HepG2 (cell line): ENCODE data around the gene SYMPK. TPM values are rescaled to one million over a fixed set of nuclear protein-coding genes. Genes with fewer than 3 reads are reported as not detected.

ENCODE experiments used
- ARID3A ChIP-seq: IDR thresholded peaks from 2 replicates; pipeline ENCODE4 v1.6.1; 2012; ENCODE audit warnings: low read depth, low read length, improper control_type of control experiment
- BCLAF1 ChIP-seq: fragments of 450-650 bp; IDR thresholded peaks from 2 replicates; pipeline ENCODE4 v1.6.1; 2017; ENCODE audit warnings: mild to moderate bottlenecking
- CCDC6 ChIP-seq: sonication (generic); formaldehyde crosslinking; IDR thresholded peaks from 2 replicates; pipeline ENCODE4 v1.8.1; 2022; ENCODE audit warnings: mild to moderate bottlenecking, missing genetic modification reagents, moderate library complexity
- CREM ChIP-seq, 2 experiments: sonication (generic) in 1 of 2; formaldehyde crosslinking in 1 of 2; IDR thresholded peaks; 2 replicates each; pipeline versions ENCODE4 v1.4.0 to v1.6.1; 2016 to 2020; ENCODE audit warnings: antibody characterized with exemption in 1 of 2, mild to moderate bottlenecking in 1 of 2, missing genetic modification reagents in 1 of 2
- EEA1 ChIP-seq: sonication (generic); formaldehyde crosslinking; IDR thresholded peaks from 2 replicates; pipeline ENCODE4 v1.5.1; 2020; ENCODE audit warnings: mild to moderate bottlenecking, missing genetic modification reagents, borderline replicate concordance
- FOXK1 ChIP-seq: sonication (generic); formaldehyde crosslinking; IDR thresholded peaks from 2 replicates; pipeline ENCODE4 v1.4.0; 2020; ENCODE audit warnings: low read depth, missing genetic modification reagents, borderline replicate concordance
- HNF4G ChIP-seq, 2 experiments: sonication (generic) in 1 of 2; formaldehyde crosslinking in 1 of 2; IDR thresholded peaks; 2 replicates each; pipeline versions ENCODE4 v1.4.0 to v1.6.1; 2011 to 2020; ENCODE audit warnings: borderline replicate concordance in 2 of 2, low read depth in 2 of 2, mild to moderate bottlenecking in 2 of 2, low read length in 1 of 2, missing genetic modification reagents in 1 of 2, moderate library complexity in 1 of 2
- IKZF5 ChIP-seq: IDR thresholded peaks from 2 replicates; pipeline ENCODE4 v1.6.1; 2018; ENCODE audit warnings: missing genetic modification reagents, mild to moderate bottlenecking, missing compliant biosample characterization
- MTERF4 ChIP-seq: sonication (generic); formaldehyde crosslinking; IDR thresholded peaks from 2 replicates; pipeline ENCODE4 v1.8.0; 2023; ENCODE audit warnings: mild to moderate bottlenecking, missing genetic modification reagents
- PLRG1 ChIP-seq: fragments of 450-650 bp; conservative IDR thresholded peaks from 2 replicates; pipeline ENCODE4 v1.6.1; 2016
- PRMT3 ChIP-seq: sonication (generic); formaldehyde crosslinking; IDR thresholded peaks from 2 replicates; pipeline ENCODE4 v1.8.1; 2022; ENCODE audit warnings: low read depth, mild to moderate bottlenecking, moderate library complexity, missing genetic modification reagents, borderline replicate concordance
- RFX1 ChIP-seq: fragments of 450-650 bp; IDR thresholded peaks from 2 replicates; pipeline ENCODE4 v1.6.1; 2017
- RFXANK ChIP-seq: IDR thresholded peaks from 2 replicates; pipeline ENCODE4 v1.6.1; 2016
- SALL2 ChIP-seq: sonication (generic); formaldehyde crosslinking; IDR thresholded peaks from 2 replicates; pipeline ENCODE4 v1.8.1; 2023; ENCODE audit warnings: mild to moderate bottlenecking, missing genetic modification reagents, inconsistent platforms
- WIZ ChIP-seq: sonication (generic); formaldehyde crosslinking; IDR thresholded peaks from 2 replicates; pipeline ENCODE4 v1.5.1; 2020; ENCODE audit warnings: mild to moderate bottlenecking, missing genetic modification reagents
- ZFP36L1 ChIP-seq: sonication (generic); formaldehyde crosslinking; IDR thresholded peaks from 2 replicates; pipeline ENCODE4 v1.8.0; 2022; ENCODE audit warnings: mild to moderate bottlenecking, missing genetic modification reagents, moderate library complexity
- ZNF530 ChIP-seq: sonication (generic); formaldehyde crosslinking; IDR thresholded peaks from 2 replicates; pipeline ENCODE4 v1.5.0; 2020; ENCODE audit warnings: low read depth, mild to moderate bottlenecking, missing genetic modification reagents
- ZNF564 ChIP-seq: sonication (generic); formaldehyde crosslinking; IDR thresholded peaks from 2 replicates; pipeline ENCODE4 v1.8.1; 2023; ENCODE audit warnings: mild to moderate bottlenecking, missing genetic modification reagents
- ZNF607 ChIP-seq: sonication (generic); formaldehyde crosslinking; IDR thresholded peaks from 2 replicates; pipeline ENCODE4 v1.5.1; 2020; ENCODE audit warnings: missing genetic modification reagents, mild to moderate bottlenecking, borderline replicate concordance
- ZNF615 ChIP-seq: sonication (generic); formaldehyde crosslinking; IDR thresholded peaks from 2 replicates; pipeline ENCODE4 v1.5.0; 2020; ENCODE audit warnings: mild to moderate bottlenecking, missing genetic modification reagents, borderline replicate concordance
- ZNF652 ChIP-seq: IDR thresholded peaks from 2 replicates; pipeline ENCODE4 v1.6.1; 2016; ENCODE audit warnings: low read depth, borderline replicate concordance
- ZNF776 ChIP-seq: sonication (generic); formaldehyde crosslinking; IDR thresholded peaks from 2 replicates; pipeline ENCODE4 v1.4.0; 2020; ENCODE audit warnings: mild to moderate bottlenecking, missing genetic modification reagents
- ZNF891 ChIP-seq: sonication (generic); formaldehyde crosslinking; IDR thresholded peaks from 2 replicates; pipeline ENCODE4 v1.5.0; 2020; ENCODE audit warnings: mild to moderate bottlenecking, missing genetic modification reagents
- polyA plus RNA-seq, 8 experiments: library from polyadenylated mRNA; depleted of rRNA in 3 of 8; stranded (reverse) in 7 of 8; unstranded in 1 of 8; fragments of >200 nt; fragmentation: Illumina TruSeq in 4 of 8; extraction: Trizol in 4 of 8; gene quantifications; 2 replicates each; pipeline versions ENCODE4 v1.2.1 to v1.2.3, GENCODE V29; 2011 to 2016; ENCODE audit warnings: low read depth in 4 of 8, missing spikeins in 1 of 8, mixed read lengths in 1 of 8; ENCODE audit not compliant: insufficient read depth in 1 of 8
- total RNA-seq, 5 experiments: library from RNA; depleted of rRNA; stranded (reverse); fragments of >200 nt; fragmentation: Illumina TruSeq; extraction: Trizol; gene quantifications; 2 replicates each; pipeline ENCODE4 v1.2.3, GENCODE V29; 2016; ENCODE audit warnings: low read depth in 1 of 5

SYMPK gene
- total and polyA plus RNA-seq, 2 of the 13 experiments (the other 11 are each of a cell fraction or from before 2014, with no cell fraction given) = 21.9 to 55.7 TPM

GRCh38 chr19:45792470-45793177 is 70.3 kb downstream of the SYMPK start, which contains the start of gene DMWD (continued):
- TF ChIP-seq MTERF4 (no peak), ARID3A (no peak), RFX1 (peak; percentile 100), RFXANK (CRISPR knock-in tag) (no peak), ZNF607 (CRISPR knock-in tag) (no peak), CREM (IDR thresholded peaks at IDR 0.05) (no peak), CREM (CRISPR knock-in tag; IDR thresholded peaks at IDR 0.05) (no peak), HNF4G (IDR thresholded peaks at IDR 0.05; ENCODE audit: borderline replicate concordance, low read depth, low read length) (no peak), HNF4G (CRISPR knock-in tag; IDR thresholded peaks at IDR 0.05; ENCODE audit: borderline replicate concordance, low read depth) (no peak), IKZF5 (CRISPR knock-in tag) (peak; percentile 33; the same call in 1 of the 2 replicates), ZNF891 (no peak), ZNF652 (CRISPR knock-in tag) (no peak), SALL2 (no peak), CCDC6 (CRISPR knock-in tag) (no peak), ZNF776 (CRISPR knock-in tag) (no peak), PRMT3 (CRISPR knock-in tag) (no peak), BCLAF1 (no peak), WIZ (CRISPR knock-in tag) (no peak), ZNF615 (CRISPR knock-in tag) (no peak), ZNF530 (no peak), EEA1 (CRISPR knock-in tag) (no peak), PLRG1 (no peak), ZNF564 (CRISPR knock-in tag) (no peak), FOXK1 (CRISPR knock-in tag) (0 out of 2 replicates have a peak, but pooled peaks have one; percentile 17), ZFP36L1 (no peak)
